Measurements from ENCODE around the gene SNX25. TPM values are rescaled to one million over a fixed set of nuclear protein-coding genes. Genes with fewer than 3 reads are reported as not detected.
"Not testable (repeated sequence)": the region's sequence is repeated elsewhere in the genome, so short reads cannot be mapped to it uniquely, and the experiment has no call there.

Gene SNX25
- total RNA-seq, 1 donor from 2014 or later, result 40.6 TPM

DNA sequence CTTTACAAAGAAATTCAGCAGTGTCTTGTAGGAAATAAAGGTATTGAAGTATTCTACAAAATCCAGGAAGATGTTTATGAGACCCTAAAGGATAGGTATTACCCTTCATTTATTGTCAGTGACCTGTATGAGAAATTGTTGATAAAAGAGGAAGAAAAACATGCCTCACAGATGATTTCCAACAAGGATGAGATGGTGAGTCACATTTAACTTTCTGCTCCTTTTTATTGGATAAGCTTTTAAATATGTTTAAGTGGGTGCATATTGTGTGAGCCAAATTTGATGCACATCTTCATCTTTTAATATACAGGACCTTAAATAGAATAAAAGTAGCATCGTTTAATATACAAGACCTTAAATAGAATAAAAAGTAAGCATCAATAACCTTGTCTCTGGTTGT is 114.2 kb downstream of the SNX25 start:
- TF ChIP-seq, protein P1, sequence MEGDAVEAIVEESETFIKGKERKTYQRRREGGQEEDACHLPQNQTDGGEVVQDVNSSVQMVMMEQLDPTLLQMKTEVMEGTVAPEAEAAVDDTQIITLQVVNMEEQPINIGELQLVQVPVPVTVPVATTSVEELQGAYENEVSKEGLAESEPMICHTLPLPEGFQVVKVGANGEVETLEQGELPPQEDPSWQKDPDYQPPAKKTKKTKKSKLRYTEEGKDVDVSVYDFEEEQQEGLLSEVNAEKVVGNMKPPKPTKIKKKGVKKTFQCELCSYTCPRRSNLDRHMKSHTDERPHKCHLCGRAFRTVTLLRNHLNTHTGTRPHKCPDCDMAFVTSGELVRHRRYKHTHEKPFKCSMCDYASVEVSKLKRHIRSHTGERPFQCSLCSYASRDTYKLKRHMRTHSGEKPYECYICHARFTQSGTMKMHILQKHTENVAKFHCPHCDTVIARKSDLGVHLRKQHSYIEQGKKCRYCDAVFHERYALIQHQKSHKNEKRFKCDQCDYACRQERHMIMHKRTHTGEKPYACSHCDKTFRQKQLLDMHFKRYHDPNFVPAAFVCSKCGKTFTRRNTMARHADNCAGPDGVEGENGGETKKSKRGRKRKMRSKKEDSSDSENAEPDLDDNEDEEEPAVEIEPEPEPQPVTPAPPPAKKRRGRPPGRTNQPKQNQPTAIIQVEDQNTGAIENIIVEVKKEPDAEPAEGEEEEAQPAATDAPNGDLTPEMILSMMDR (conservative IDR thresholded peaks at IDR 0.05; ENCODE audit: low read depth, low read length), result no peak
- no peak for DNase-seq (ENCODE audit: low read depth)
- H3K4me3 ChIP-seq (ENCODE audit: low read depth, low read length), result no peak overlapping the region

DNA sequence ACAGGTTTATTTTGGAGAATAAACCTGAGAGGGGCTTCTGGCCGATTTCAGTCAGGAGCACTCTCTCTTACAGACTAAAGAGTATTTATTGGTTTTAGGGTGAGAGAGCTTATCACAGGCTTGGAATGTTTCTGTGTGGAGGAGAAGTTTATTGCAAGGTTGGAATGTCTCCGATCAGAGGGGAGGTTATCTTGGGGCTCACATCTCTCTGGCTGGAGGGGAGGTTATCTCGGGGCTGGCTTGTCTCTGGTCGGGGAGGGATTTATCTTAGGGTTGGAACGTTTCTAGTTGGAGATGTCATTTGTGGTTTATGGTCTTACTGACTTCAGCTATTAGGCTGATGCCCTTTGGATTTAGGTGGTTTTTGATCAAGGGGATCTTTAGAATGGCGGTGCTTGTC is 115.0 kb downstream of the SNX25 start:
- H3K4me3 ChIP-seq (ENCODE audit: low read depth, low read length); DNase-seq (ENCODE audit: low read depth): not testable (repeated sequence)

- DNase-seq (ENCODE audit: low read depth); H3K4me3 ChIP-seq (ENCODE audit: low read depth, low read length): not testable (repeated sequence)
Measured at GRCh38 chr4:185325721-185326120, 116.3 kb downstream of the SNX25 start.

GRCh38 chr4:185328586-185328985 is 119.2 kb downstream of the SNX25 start:
- no peak for DNase-seq (ENCODE audit: low read depth)
- no peak overlapping the region for H3K4me3 ChIP-seq (ENCODE audit: low read depth, low read length)
- TF ChIP-seq, protein P1 (conservative IDR thresholded peaks at IDR 0.05; ENCODE audit: low read depth, low read length), result no peak

- DNase-seq (ENCODE audit: low read depth); H3K4me3 ChIP-seq (ENCODE audit: low read depth, low read length): not testable (repeated sequence)
Measured at GRCh38 chr4:185329879-185330510, 120.6 kb downstream of the SNX25 start.

GRCh38 chr4:185332575-185333464 is 123.4 kb downstream of the SNX25 start:
- TF ChIP-seq, protein P1 (conservative IDR thresholded peaks at IDR 0.05; ENCODE audit: low read depth, low read length), result no peak
- H3K4me3 ChIP-seq (ENCODE audit: low read depth, low read length), result no peak overlapping the region
- DNase-seq (ENCODE audit: low read depth), result no peak

DNA sequence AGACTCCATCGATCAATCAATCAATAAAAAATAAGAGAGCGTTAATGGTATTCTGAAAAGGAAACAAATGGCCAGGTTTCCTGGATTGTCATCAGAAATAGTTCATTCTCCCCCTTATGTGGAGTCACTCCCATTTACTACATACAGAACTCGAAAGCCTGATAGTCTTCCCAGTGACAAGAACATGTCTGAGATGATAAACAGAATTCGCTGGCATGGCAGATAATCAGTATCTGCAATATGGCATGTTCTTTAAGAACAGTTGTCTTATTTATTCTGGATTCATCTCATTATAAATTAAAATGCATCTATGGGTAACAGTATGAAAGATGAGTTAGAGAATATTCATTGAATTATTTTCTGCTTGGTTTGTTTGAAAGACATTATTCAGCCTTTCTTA is 124.9 kb downstream of the SNX25 start:
- TF ChIP-seq, protein P1 (conservative IDR thresholded peaks at IDR 0.05; ENCODE audit: low read depth, low read length), result no peak
- H3K4me3 ChIP-seq (ENCODE audit: low read depth, low read length), result no peak overlapping the region
- DNase-seq (ENCODE audit: low read depth), result no peak

- TF ChIP-seq, protein P1 (conservative IDR thresholded peaks at IDR 0.05; ENCODE audit: low read depth, low read length), result no peak
- no peak overlapping the region for H3K4me3 ChIP-seq (ENCODE audit: low read depth, low read length)
- DNase-seq (ENCODE audit: low read depth), result peak; percentile 23
Measured at GRCh38 chr4:185335579-185335978, 126.2 kb downstream of the SNX25 start.
